Neural progenitor cell (in vitro differentiated cells): Measurements from ENCODE around the gene PDZRN4. TPM values are rescaled to one million over a fixed set of nuclear protein-coding genes. Genes with fewer than 3 reads are reported as not detected.

Source experiments
- DNase-seq: peaks from one replicate; pipeline ENCODE4 v3.0.0-alpha.2; 2016; ENCODE audit warnings: low spot score
- H2AFZ ChIP-seq: fragments of 200-600 bp; sonication (generic); replicated peaks from 2 replicates; pipeline ENCODE4 v1.6.1; 2016; ENCODE audit warnings: antibody characterized with exemption
- H3F3A ChIP-seq: fragments of 200-600 bp; sonication (generic); 2 replicates; pipeline ENCODE4 v1.6.1; 2016; ENCODE audit warnings: antibody characterized with exemption, low read depth
- H3K27ac ChIP-seq: fragments of 200-600 bp; sonication (generic); 2 replicates; pipeline ENCODE4 v1.5.1; 2016; ENCODE audit warnings: mild to moderate bottlenecking
- H3K27me3 ChIP-seq: fragments of 200-600 bp; sonication (generic); 2 replicates; pipeline ENCODE4 v1.6.1; 2016; ENCODE audit warnings: mild to moderate bottlenecking, moderate library complexity
- H3K36me3 ChIP-seq: fragments of 200-600 bp; sonication (generic); 2 replicates; pipeline ENCODE4 v1.5.1; 2016
- H3K4me1 ChIP-seq: fragments of 200-600 bp; sonication (generic); 2 replicates; pipeline ENCODE4 v1.6.1; 2016; ENCODE audit warnings: mixed run types
- H3K4me2 ChIP-seq: fragments of 200-600 bp; sonication (generic); 2 replicates; pipeline ENCODE4 v1.6.1; 2016
- H3K4me3 ChIP-seq: fragments of 200-600 bp; sonication (generic); 2 replicates; pipeline ENCODE4 v1.5.1; 2016
- H3K79me2 ChIP-seq: fragments of 200-600 bp; sonication (generic); 2 replicates; pipeline ENCODE4 v1.6.1; 2016; ENCODE audit warnings: low read depth
- H3K9ac ChIP-seq: fragments of 200-600 bp; sonication (generic); 2 replicates; pipeline ENCODE4 v1.6.1; 2016
- H3K9me3 ChIP-seq: fragments of 200-600 bp; sonication (generic); 2 replicates; pipeline ENCODE4 v1.5.1; 2016; ENCODE audit warnings: low read depth
- H4K20me1 ChIP-seq: fragments of 200-600 bp; sonication (generic); 2 replicates; pipeline ENCODE4 v1.6.1; 2016; ENCODE audit warnings: low read depth
- H3K27ac Mint-ChIP-seq: 3 replicates; pipeline ENCODE4 v1.8.0; 2021; ENCODE audit warnings: mixed read lengths
- H3K27me3 Mint-ChIP-seq: 2 replicates; pipeline ENCODE4 v1.8.0; 2022; ENCODE audit warnings: low read depth, mild to moderate bottlenecking, inconsistent platforms, moderate library complexity, mixed read lengths; ENCODE audit not compliant: insufficient read depth
- H3K36me3 Mint-ChIP-seq: 3 replicates; pipeline ENCODE4 v1.8.0; 2021; ENCODE audit warnings: mixed read lengths
- H3K4me1 Mint-ChIP-seq: 3 replicates; pipeline ENCODE4 v1.8.0; 2021; ENCODE audit warnings: mixed read lengths
- H3K4me3 Mint-ChIP-seq: 3 replicates; pipeline ENCODE4 v1.8.0; 2021; ENCODE audit warnings: mild to moderate bottlenecking, moderate library complexity, mixed read lengths
- H3K9me3 Mint-ChIP-seq: 3 replicates; pipeline ENCODE4 v1.8.0; 2020; ENCODE audit warnings: mixed read lengths
- CTCF ChIP-seq: fragments of 200-600 bp; sonication (generic); IDR thresholded peaks from 2 replicates; pipeline ENCODE4 v1.5.1; 2017; ENCODE audit warnings: antibody characterized with exemption, mild to moderate bottlenecking
- EZH2 ChIP-seq: fragments of 200-600 bp; sonication (generic); IDR thresholded peaks from 2 replicates; pipeline ENCODE4 v1.6.1; 2017; ENCODE audit warnings: antibody characterized with exemption, mild to moderate bottlenecking, moderate library complexity
- EZH2phosphoT487 ChIP-seq: fragments of 200-600 bp; sonication (generic); IDR thresholded peaks from 2 replicates; pipeline ENCODE4 v1.6.1; 2017; ENCODE audit warnings: antibody characterized with exemption
- total RNA-seq: library from RNA; depleted of rRNA; stranded (reverse); fragments of >200 nt; gene quantifications from 2 replicates; pipeline ENCODE4 v1.2.3, GENCODE V29; 2015; ENCODE audit warnings: low replicate concordance

Gene PDZRN4
- total RNA-seq, 1 donor from 2014 or later, result 0.06 TPM

- Histone ChIP-seq H3K4me3 (no peak overlapping the region), H3F3A (no peaks in the 10 kb centered on the region), H3K27me3 (no peaks in the 10 kb centered on the region), H4K20me1 (no peaks in the 10 kb centered on the region), H3K9me3 (no peaks in the 10 kb centered on the region), H3K4me2 (no peak overlapping the region), H3K4me1 (no peaks in the 10 kb centered on the region), H3K79me2 (no peaks in the 10 kb centered on the region), H3K9ac (no peak overlapping the region), H3K27ac (no peak overlapping the region), H3K36me3 (no peaks in the 10 kb centered on the region), H2AFZ (no peak overlapping the region)
- no peak overlapping the region for H3K4me3 Mint-ChIP-seq
- no peaks in the 10 kb centered on the region for H3K36me3 Mint-ChIP-seq
- no peaks in the 10 kb centered on the region for H3K27me3 Mint-ChIP-seq
- H3K27ac Mint-ChIP-seq, result no peak overlapping the region
- no peaks in the 10 kb centered on the region for H3K9me3 Mint-ChIP-seq
- no peak for DNase-seq
- TF ChIP-seq EZH2 (no peak), EZH2phosphoT487 (no peak), CTCF (no peak)
- H3K4me1 Mint-ChIP-seq, result peaks cover 6% of the 10 kb centered on the region
Observed at GRCh38 chr12:41211448-41211847, 23.3 kb downstream of the PDZRN4 start.

DNA sequence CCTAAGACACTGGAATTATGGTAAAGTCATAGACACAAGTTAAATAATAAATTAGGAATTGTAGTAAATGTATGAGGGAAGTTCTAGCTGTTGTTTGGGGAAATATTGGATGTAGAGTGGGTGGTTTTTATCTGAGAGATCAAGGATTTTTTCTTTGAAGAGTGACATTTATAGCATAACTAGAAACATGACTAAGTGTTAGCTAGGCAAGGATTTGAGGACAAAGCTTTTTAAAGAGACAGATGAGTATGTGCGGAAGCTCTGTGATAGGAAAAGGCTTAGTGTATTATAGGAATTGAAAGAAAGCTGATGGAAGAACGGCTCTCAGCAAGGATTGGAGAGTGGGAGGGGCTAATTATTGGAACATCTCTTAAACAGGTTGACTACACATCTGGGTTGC is 24.5 kb downstream of the PDZRN4 start:
- peaks cover 7% of the 10 kb centered on the region for H3K4me1 Mint-ChIP-seq
- no peaks in the 10 kb centered on the region for H3K9me3 ChIP-seq
- no peaks in the 10 kb centered on the region for H3K36me3 ChIP-seq
- no peak overlapping the region for H3K27ac ChIP-seq
- H3K4me1 ChIP-seq, result no peaks in the 10 kb centered on the region
- no peaks in the 10 kb centered on the region for H3K27me3 ChIP-seq
- H3K27me3 Mint-ChIP-seq, result no peaks in the 10 kb centered on the region
- DNase-seq, result no peak
- H3K79me2 ChIP-seq, result no peaks in the 10 kb centered on the region
- no peak overlapping the region for H3K4me3 ChIP-seq
- H3K27ac Mint-ChIP-seq, result no peak overlapping the region
- H3K9ac ChIP-seq, result no peak overlapping the region
- H3K36me3 Mint-ChIP-seq, result no peaks in the 10 kb centered on the region
- H4K20me1 ChIP-seq, result no peaks in the 10 kb centered on the region
- TF ChIP-seq CTCF, result no peak
- H3K4me3 Mint-ChIP-seq, result no peak overlapping the region
- H3K9me3 Mint-ChIP-seq, result no peaks in the 10 kb centered on the region
- no peak overlapping the region for H2AFZ ChIP-seq
- H3F3A ChIP-seq, result no peaks in the 10 kb centered on the region
- no peak overlapping the region for H3K4me2 ChIP-seq

DNA sequence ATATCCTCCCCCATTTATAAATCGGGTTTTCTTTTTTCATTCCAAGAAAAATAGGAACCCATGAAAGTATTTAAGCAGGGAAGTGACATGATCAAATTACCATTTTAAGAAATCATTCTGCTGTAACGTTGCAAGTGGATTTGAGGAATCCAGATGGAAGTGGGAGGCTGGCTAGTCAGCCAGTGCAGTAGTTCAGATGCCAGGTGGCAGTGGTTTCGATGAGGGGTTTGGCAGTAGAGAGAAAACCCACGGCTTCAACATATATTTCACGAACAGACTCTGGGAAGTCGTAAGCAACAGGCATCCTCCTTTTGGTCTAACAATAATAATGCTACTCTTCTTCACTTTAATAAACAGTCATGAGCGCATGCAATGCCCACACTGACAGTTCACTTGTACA is 25.0 kb downstream of the PDZRN4 start:
- H3K4me2 ChIP-seq, result no peak overlapping the region
- Mint-ChIP-seq H3K27ac (no peak overlapping the region), H3K4me3 (no peak overlapping the region), H3K27me3 (no peaks in the 10 kb centered on the region), H3K9me3 (no peaks in the 10 kb centered on the region), H3K36me3 (no peaks in the 10 kb centered on the region), H3K4me1 (peaks cover 11% of the 10 kb centered on the region)
- no peaks in the 10 kb centered on the region for H3K4me1 ChIP-seq
- H3K79me2 ChIP-seq, result no peaks in the 10 kb centered on the region
- H3K36me3 ChIP-seq, result no peaks in the 10 kb centered on the region
- H3K27ac ChIP-seq, result no peak overlapping the region
- H3K27me3 ChIP-seq, result no peaks in the 10 kb centered on the region
- H3F3A ChIP-seq, result no peaks in the 10 kb centered on the region
- DNase-seq, result no peak
- no peak overlapping the region for H2AFZ ChIP-seq
- no peak overlapping the region for H3K9ac ChIP-seq
- H4K20me1 ChIP-seq, result no peaks in the 10 kb centered on the region
- TF ChIP-seq EZH2 (no peak), EZH2phosphoT487 (no peak), CTCF (no peak)
- H3K9me3 ChIP-seq, result no peaks in the 10 kb centered on the region
- H3K4me3 ChIP-seq, result no peak overlapping the region

- Mint-ChIP-seq H3K27ac (no peak overlapping the region), H3K9me3 (no peaks in the 10 kb centered on the region), H3K27me3 (no peaks in the 10 kb centered on the region), H3K36me3 (no peaks in the 10 kb centered on the region), H3K4me3 (no peak overlapping the region), H3K4me1 (peaks cover 11% of the 10 kb centered on the region)
- Histone ChIP-seq H3K27me3 (no peaks in the 10 kb centered on the region), H3K9me3 (no peaks in the 10 kb centered on the region), H4K20me1 (no peaks in the 10 kb centered on the region), H3K4me1 (no peaks in the 10 kb centered on the region), H3K36me3 (no peaks in the 10 kb centered on the region), H3K4me3 (no peak overlapping the region), H3K9ac (no peak overlapping the region), H3F3A (no peaks in the 10 kb centered on the region), H3K4me2 (no peak overlapping the region), H3K27ac (no peak overlapping the region), H3K79me2 (no peaks in the 10 kb centered on the region), H2AFZ (no peak overlapping the region)
- TF ChIP-seq EZH2, result no peak
- no peak for TF ChIP-seq EZH2phosphoT487
- TF ChIP-seq CTCF, result no peak
- no peak for DNase-seq
Observed at GRCh38 chr12:41213648-41214047, 25.5 kb downstream of the PDZRN4 start.
